ENCODE measurements around the gene PPARG.

PPARG gene

GRCh38 chr3:12470680-12471079 is 181.8 kb downstream of the PPARG start:
- H3K4me3 ChIP-seq (replicated peaks; ENCODE audit: insufficient read depth, low read length) = no peak overlapping the region
- TF ChIP-seq POLR2AphosphoS5 (IDR thresholded peaks at IDR 0.05; ENCODE audit: low read depth) = no peak
- TF ChIP-seq CTCF (IDR thresholded peaks at IDR 0.05; ENCODE audit: insufficient read depth, low read length) = no peak
- TF ChIP-seq REST (IDR thresholded peaks at IDR 0.05; ENCODE audit: insufficient replicate concordance, low read depth) = no peak
- no peak for TF ChIP-seq SPI1 (IDR thresholded peaks at IDR 0.05; ENCODE audit: borderline replicate concordance, low read depth)
- TF ChIP-seq GABPA (IDR thresholded peaks at IDR 0.05; ENCODE audit: low read depth) = no peak
- H3K27me3 ChIP-seq (ENCODE audit: insufficient read depth, poor library complexity, severe bottlenecking) = no peaks in the 10 kb centered on the region
- no peak overlapping the region for H3K27ac ChIP-seq (replicated peaks)
- DNase-seq (ENCODE audit: low read depth in 1 of 2, low spot score in 1 of 2) = no peak

DNA sequence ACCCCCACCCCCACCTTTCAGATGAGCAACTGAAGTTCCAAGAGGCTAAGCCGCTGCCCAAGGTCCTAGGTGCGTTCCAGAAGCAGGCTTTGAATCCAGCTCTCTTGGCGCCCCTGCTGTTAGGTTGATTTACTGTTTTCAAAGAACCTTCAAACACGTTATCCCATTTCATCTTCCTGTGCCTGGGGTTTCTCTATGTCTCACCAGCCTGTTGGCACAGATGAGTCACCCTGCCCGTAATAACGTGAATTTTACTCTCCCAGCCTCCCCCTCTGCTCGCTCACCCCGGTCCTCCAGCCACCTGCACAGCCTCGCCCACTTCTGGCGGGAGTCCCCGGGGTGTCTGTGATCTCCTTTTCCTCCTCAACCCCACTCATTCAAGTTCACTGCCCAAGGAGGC is 182.4 kb downstream of the PPARG start:
- H3K27ac ChIP-seq (replicated peaks) = no peak overlapping the region
- H3K4me3 ChIP-seq (replicated peaks; ENCODE audit: insufficient read depth, low read length) = no peak overlapping the region
- H3K27me3 ChIP-seq (ENCODE audit: insufficient read depth, poor library complexity, severe bottlenecking) = no peaks in the 10 kb centered on the region
- no peak for TF ChIP-seq SPI1 (IDR thresholded peaks at IDR 0.05; ENCODE audit: borderline replicate concordance, low read depth)
- no peak for TF ChIP-seq POLR2AphosphoS5 (IDR thresholded peaks at IDR 0.05; ENCODE audit: low read depth)
- no peak for TF ChIP-seq CTCF (IDR thresholded peaks at IDR 0.05; ENCODE audit: insufficient read depth, low read length)
- no peak for TF ChIP-seq GABPA (IDR thresholded peaks at IDR 0.05; ENCODE audit: low read depth)
- no peak for TF ChIP-seq REST (IDR thresholded peaks at IDR 0.05; ENCODE audit: insufficient replicate concordance, low read depth)
- no peak for DNase-seq (ENCODE audit: low read depth in 1 of 2, low spot score in 1 of 2)

DNA sequence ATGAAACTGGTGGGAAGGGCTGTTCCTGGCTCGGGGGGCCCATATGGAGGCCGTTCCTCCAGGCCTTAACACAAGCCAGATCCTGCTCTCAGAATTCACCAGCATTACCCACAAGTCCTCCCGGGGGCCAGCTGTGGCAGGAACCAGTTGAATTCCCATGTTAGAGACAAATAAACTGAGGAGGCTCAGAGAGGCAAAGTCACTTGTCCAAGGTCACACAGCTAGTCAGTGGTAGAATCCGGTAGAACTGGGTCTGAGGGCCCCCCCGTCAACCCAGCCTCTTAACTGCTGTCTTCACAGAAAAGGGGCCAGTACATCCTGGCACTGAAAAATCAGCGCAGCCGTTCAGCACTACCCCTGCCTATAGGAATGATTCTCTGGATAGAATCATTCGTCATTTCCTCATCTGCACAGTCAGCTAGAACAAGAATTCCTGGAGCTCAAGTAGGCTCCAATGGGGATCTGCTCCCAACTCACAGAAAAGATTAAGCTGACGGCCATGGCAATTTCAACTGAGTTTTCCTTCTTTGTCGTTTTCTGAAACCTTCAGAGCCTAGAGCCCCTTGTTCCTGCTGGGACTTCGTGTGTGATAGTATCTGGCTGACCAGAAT is 183.2 kb downstream of the PPARG start:
- no peaks in the 10 kb centered on the region for H3K27me3 ChIP-seq (ENCODE audit: insufficient read depth, poor library complexity, severe bottlenecking)
- DNase-seq (ENCODE audit: low read depth in 1 of 2, low spot score in 1 of 2) = no peak
- no peak overlapping the region for H3K4me3 ChIP-seq (replicated peaks; ENCODE audit: insufficient read depth, low read length)
- no peak for TF ChIP-seq POLR2AphosphoS5 (IDR thresholded peaks at IDR 0.05; ENCODE audit: low read depth)
- no peak for TF ChIP-seq REST (IDR thresholded peaks at IDR 0.05; ENCODE audit: insufficient replicate concordance, low read depth)
- no peak for TF ChIP-seq SPI1 (IDR thresholded peaks at IDR 0.05; ENCODE audit: borderline replicate concordance, low read depth)
- TF ChIP-seq CTCF (IDR thresholded peaks at IDR 0.05; ENCODE audit: insufficient read depth, low read length) = no peak
- TF ChIP-seq GABPA (IDR thresholded peaks at IDR 0.05; ENCODE audit: low read depth) = no peak
- H3K27ac ChIP-seq (replicated peaks) = no peak overlapping the region
